ENCODE data around the gene TMPRSS9. TPM values are rescaled to one million over a fixed set of nuclear protein-coding genes. Genes with fewer than 3 reads are reported as not detected.

TMPRSS9 gene
- total RNA-seq, 4 donors from 2014 or later = 0.54 to 2.5 (median 0.85) TPM; not detected in 1

DNA sequence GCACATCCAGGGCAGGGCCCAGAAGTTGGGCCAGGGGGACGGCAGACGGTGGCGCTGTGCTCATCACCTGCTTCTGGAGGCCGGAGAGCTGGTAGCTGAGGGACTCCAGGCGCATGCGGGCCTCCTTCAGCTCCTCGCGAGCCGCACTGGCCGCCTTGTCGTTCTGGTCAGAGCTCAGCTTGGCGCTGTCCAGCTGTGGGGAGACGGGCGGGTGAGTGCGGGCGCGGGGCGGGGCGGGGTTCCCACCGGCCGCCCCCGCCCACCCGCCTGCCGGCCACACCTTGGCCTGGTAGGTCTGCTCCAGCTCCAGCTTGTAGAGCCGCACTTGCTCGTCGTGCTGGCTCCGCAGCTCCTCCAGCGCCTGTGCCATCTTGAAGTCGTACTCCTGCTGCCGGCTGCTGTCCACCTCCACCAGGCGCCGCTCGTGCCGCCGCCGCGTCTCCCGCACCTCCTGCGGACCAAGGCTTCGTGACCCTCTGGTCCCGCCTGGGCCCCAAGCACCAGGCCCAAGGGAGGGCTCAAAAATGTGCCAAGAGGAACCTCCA is 74.7 kb downstream of the TMPRSS9 start:
- no peak for DNase-seq
- no peaks in the 10 kb centered on the region for H3K27me3 ChIP-seq
- H3K27ac ChIP-seq = no peak overlapping the region
- no peaks in the 10 kb centered on the region for H3K4me1 ChIP-seq
- H3K36me3 ChIP-seq = peaks cover 0 to 54% (median 0%) of the 10 kb centered on the region in 3 donors
- no peak overlapping the region for H3K4me3 ChIP-seq
- TF ChIP-seq, protein P1, sequence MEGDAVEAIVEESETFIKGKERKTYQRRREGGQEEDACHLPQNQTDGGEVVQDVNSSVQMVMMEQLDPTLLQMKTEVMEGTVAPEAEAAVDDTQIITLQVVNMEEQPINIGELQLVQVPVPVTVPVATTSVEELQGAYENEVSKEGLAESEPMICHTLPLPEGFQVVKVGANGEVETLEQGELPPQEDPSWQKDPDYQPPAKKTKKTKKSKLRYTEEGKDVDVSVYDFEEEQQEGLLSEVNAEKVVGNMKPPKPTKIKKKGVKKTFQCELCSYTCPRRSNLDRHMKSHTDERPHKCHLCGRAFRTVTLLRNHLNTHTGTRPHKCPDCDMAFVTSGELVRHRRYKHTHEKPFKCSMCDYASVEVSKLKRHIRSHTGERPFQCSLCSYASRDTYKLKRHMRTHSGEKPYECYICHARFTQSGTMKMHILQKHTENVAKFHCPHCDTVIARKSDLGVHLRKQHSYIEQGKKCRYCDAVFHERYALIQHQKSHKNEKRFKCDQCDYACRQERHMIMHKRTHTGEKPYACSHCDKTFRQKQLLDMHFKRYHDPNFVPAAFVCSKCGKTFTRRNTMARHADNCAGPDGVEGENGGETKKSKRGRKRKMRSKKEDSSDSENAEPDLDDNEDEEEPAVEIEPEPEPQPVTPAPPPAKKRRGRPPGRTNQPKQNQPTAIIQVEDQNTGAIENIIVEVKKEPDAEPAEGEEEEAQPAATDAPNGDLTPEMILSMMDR (IDR thresholded peaks at IDR 0.05) = no peak
- no peak for TF ChIP-seq POLR2A (IDR thresholded peaks at IDR 0.05)
- H3K9me3 ChIP-seq = no peaks in the 10 kb centered on the region

DNA sequence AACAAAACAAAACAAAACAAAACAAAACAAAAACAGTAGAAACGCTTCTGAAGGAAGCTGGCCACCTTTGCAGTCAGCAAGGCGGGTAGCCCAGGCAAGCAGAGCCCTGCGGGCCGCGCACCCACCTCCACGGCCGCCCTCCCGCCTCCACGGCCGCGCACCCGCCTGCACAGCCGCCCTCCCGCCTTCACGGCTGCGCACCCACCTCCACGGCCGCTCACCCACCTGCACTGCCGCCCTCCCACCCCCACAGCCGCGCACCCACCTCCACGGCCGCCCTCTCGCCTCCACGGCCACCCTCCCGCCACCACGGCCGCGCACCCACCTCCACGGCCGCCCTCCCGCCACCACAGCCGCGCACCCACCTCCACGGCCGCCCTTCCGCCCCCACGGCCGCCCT is 76.3 kb downstream of the TMPRSS9 start:
- no peaks in the 10 kb centered on the region for H3K4me1 ChIP-seq
- H3K36me3 ChIP-seq = peaks cover 0 to 52% (median 0%) of the 10 kb centered on the region in 3 donors
- H3K9me3 ChIP-seq = no peaks in the 10 kb centered on the region
- H3K27ac ChIP-seq = no peak overlapping the region
- no peak overlapping the region for H3K4me3 ChIP-seq
- H3K27me3 ChIP-seq = no peaks in the 10 kb centered on the region
- no peak for TF ChIP-seq POLR2A (IDR thresholded peaks at IDR 0.05)
- TF ChIP-seq, protein P1 (IDR thresholded peaks at IDR 0.05) = no peak
- no peak for DNase-seq

DNA sequence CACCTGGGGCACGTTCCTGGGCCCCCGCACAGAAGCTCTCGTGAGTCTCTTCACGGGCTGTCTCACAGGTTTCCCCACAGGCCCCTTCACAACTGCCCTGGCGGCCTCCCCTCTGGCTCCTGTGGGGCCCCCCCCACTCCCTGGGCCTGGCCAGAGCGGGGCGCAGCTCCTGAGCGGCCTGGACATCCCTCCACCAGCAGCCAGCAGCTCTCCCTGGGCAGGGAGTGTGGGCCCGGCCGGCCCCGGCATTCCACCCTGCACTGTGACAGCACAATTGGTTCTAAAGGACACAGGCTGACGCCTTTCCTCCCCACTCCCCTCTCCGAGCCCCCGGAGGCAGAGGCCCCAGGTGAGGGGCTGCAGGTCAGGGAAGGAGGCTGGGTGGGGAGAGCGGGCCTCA is 76.9 kb downstream of the TMPRSS9 start:
- H3K4me1 ChIP-seq = no peaks in the 10 kb centered on the region
- no peak for TF ChIP-seq POLR2A (IDR thresholded peaks at IDR 0.05)
- TF ChIP-seq, protein P1 (IDR thresholded peaks at IDR 0.05) = no peak
- H3K36me3 ChIP-seq = peaks cover 0 to 50% (median 0%) of the 10 kb centered on the region in 3 donors
- DNase-seq = no peak
- H3K4me3 ChIP-seq = no peak overlapping the region
- H3K27me3 ChIP-seq = no peaks in the 10 kb centered on the region
- H3K9me3 ChIP-seq = no peaks in the 10 kb centered on the region
- H3K27ac ChIP-seq = no peak overlapping the region

DNA sequence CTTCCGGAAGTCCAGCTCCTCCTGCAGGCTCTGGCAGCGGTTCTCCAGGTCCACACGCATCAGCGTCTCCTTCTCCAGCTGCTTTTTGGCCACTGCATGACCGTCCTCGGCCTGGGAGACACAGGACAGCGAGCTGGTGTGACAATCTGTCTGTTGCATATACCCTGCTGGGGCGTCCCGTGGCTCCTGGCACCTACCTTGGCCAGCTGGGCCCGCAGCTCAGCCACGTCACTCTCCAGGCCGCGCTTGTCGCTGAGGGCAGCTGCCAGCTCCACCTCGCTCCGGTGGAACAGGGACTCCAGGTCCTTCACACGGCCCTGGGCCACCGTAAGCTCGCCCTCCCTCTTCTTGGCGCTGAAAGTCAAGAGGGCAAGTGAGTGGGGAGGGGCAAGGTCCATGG is 78.1 kb downstream of the TMPRSS9 start:
- Histone ChIP-seq H3K27me3 (no peaks in the 10 kb centered on the region), H3K36me3 (peaks cover 0 to 52% (median 0%) of the 10 kb centered on the region in 3 donors), H3K27ac (no peak overlapping the region), H3K9me3 (no peaks in the 10 kb centered on the region), H3K4me1 (no peaks in the 10 kb centered on the region), H3K4me3 (no peak overlapping the region)
- TF ChIP-seq POLR2A (IDR thresholded peaks at IDR 0.05) = no peak
- TF ChIP-seq, protein P1 (IDR thresholded peaks at IDR 0.05) = no peak
- DNase-seq = no peak

DNA sequence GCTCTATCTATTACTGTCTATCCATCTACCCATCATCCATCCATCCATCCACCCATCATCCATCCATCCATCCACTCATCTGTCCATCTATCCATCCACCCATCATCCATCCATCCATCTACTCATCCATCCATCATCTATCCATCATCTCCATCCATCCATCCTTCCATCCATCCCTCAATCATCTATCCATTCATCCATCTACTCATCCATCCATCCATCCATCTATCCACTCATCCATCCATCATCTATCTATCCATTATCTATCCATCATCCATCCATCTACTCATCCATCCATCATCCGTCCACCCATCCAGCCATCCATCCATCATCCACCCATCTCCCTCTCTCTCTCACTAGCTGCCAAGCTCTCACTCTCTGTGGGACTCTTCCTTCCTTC is 80.5 kb downstream of the TMPRSS9 start:
- Histone ChIP-seq H3K4me1 (no peaks in the 10 kb centered on the region), H3K9me3 (no peaks in the 10 kb centered on the region), H3K27ac (no peak overlapping the region), H3K4me3 (no peak overlapping the region), H3K36me3 (peaks cover 0 to 34% (median 0%) of the 10 kb centered on the region in 3 donors), H3K27me3 (no peaks in the 10 kb centered on the region)
- no peak for TF ChIP-seq POLR2A (IDR thresholded peaks at IDR 0.05)
- TF ChIP-seq, protein P1 (IDR thresholded peaks at IDR 0.05) = no peak
- no peak for DNase-seq

Data from Peyer's patch (tissue), 4 donors.